ENCODE results near the gene CEP112.

DNA sequence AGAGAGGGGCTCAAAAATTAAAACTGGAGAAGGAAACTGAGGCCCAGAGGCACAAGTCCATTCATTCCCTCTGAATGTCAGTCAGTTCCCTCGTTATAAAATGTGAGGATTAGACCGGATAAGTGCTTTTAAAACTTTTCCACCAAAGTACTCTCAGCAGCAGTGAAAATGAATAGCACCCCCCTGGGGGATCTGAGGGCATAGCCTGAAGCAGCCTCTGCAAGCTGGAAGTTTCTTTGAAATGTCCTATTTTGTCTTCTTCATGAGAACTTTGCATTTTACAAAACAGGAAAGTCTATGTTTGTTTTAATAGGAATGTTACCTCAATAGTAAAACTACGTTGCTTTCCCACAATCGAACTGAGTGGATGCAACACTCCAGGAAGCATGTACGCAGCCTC, 273.0 kb downstream of the CEP112 start:
- TF ChIP-seq, protein P1, sequence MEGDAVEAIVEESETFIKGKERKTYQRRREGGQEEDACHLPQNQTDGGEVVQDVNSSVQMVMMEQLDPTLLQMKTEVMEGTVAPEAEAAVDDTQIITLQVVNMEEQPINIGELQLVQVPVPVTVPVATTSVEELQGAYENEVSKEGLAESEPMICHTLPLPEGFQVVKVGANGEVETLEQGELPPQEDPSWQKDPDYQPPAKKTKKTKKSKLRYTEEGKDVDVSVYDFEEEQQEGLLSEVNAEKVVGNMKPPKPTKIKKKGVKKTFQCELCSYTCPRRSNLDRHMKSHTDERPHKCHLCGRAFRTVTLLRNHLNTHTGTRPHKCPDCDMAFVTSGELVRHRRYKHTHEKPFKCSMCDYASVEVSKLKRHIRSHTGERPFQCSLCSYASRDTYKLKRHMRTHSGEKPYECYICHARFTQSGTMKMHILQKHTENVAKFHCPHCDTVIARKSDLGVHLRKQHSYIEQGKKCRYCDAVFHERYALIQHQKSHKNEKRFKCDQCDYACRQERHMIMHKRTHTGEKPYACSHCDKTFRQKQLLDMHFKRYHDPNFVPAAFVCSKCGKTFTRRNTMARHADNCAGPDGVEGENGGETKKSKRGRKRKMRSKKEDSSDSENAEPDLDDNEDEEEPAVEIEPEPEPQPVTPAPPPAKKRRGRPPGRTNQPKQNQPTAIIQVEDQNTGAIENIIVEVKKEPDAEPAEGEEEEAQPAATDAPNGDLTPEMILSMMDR (IDR thresholded peaks at IDR 0.05): peak in 1 of 6 experiments; percentile 29
- TF ChIP-seq POLR2A (IDR thresholded peaks at IDR 0.05): no peak
